H7 (cell line): ENCODE results near the gene AGBL4. TPM values are rescaled to one million over a fixed set of nuclear protein-coding genes. Genes with fewer than 3 reads are reported as not detected.

ENCODE experiments used
- DNase-seq: peaks from one replicate; pipeline ENCODE4 v3.0.0; 2012
- H3K27me3 ChIP-seq: 2 replicates; pipeline ENCODE4 v1.6.0; 2011; ENCODE audit warnings: mild to moderate bottlenecking, low read length; ENCODE audit not compliant: control insufficient read depth, insufficient read depth
- H3K36me3 ChIP-seq: replicated peaks from 2 replicates; pipeline ENCODE4 v1.5.1; 2011; ENCODE audit warnings: low read length; ENCODE audit not compliant: control insufficient read depth, insufficient read depth
- H3K4me3 ChIP-seq: 2 replicates; pipeline ENCODE4 v1.5.1; 2011; ENCODE audit warnings: low read depth, mild to moderate bottlenecking, control low read depth, low read length, moderate library complexity; ENCODE audit not compliant: insufficient read depth
- total RNA-seq: library from RNA; depleted of rRNA; stranded (reverse); fragments of >200 nt; shearing (Covaris generic); gene quantifications from 2 replicates; pipeline ENCODE4 v1.2.3, GENCODE V29; 2014

AGBL4 gene
- total RNA-seq, 1 experiment from 2014 or later = 0.87 TPM

DNA sequence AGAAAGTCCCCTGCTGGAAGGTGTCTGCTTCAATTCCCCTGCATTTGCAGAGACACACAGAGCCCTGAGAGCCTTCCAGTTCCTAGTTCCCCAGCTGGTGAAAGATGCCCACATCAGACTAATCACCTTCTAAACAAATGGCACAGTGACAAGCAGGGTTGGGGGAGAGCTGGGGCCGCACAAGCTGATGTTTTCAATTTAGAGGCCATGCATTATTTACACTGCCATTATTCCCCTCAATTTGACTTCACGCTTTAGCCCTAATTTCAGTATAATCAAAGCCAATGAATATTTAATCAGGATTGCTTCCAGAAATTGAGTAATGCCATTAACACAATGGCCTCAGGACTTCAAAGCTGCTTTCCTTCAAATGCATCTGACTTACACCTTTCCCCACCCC lies 1328.6 kb downstream of the AGBL4 start:
- no peak for DNase-seq
- Histone ChIP-seq H3K27me3 (no peaks in the 10 kb centered on the region; the same call in 1 of the 2 replicates), H3K36me3 (no peaks in the 10 kb centered on the region), H3K4me3 (no peak overlapping the region)

DNA sequence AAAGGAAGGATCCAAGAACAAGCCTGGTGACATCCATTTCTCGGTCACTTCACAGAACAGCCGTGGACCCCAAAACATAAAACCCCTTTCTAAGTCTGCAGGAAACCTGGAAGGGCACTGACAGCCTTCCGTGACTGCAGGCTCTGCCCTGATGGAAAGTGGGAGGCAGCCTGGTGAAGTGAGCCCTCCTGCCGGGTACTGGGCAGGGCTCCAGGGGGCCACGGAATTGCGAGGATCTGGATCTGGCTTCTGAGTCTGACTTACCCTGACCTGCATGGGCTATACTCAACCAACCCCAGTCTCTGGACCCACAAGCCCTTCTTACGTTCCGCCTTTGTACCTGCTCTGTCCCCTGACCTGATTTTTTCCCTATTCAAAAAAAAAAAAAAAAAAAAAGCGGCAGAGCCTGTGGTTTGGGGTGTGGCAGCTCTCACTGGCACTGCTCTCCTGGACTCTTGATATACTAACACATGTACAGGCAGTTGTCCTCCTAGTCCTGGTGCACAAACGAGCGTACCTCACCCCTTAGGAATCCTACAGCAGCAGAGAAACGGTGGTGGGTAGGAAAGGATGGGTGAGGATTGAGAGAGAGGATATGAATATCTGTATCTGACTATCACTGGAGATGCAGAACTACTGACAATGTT lies 1330.0 kb downstream of the AGBL4 start:
- Histone ChIP-seq H3K4me3 (no peak overlapping the region), H3K36me3 (no peaks in the 10 kb centered on the region), H3K27me3 (no peaks in the 10 kb centered on the region; the same call in 1 of the 2 replicates)
- DNase-seq = no peak

DNA sequence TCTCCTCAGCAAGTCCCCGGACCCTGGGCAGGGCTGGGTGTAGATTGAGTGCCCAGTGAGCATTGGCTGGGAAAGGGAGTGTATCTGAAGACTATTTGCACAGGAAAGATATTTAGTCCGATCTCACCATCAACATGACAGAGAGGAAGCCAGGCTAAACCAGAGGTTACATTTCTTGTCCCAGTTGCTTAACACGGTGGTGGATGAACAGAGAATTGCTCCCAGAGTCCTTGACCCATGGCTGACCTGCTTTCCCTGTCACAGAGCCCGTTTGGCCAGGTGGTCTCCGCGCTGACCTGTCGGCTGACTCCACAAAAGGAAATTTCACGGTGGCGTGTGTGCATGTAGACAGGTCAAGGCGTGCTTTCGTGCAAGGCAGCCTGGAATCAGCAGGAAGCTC lies 1330.6 kb downstream of the AGBL4 start:
- no peak for DNase-seq
- no peak overlapping the region for H3K4me3 ChIP-seq

DNA sequence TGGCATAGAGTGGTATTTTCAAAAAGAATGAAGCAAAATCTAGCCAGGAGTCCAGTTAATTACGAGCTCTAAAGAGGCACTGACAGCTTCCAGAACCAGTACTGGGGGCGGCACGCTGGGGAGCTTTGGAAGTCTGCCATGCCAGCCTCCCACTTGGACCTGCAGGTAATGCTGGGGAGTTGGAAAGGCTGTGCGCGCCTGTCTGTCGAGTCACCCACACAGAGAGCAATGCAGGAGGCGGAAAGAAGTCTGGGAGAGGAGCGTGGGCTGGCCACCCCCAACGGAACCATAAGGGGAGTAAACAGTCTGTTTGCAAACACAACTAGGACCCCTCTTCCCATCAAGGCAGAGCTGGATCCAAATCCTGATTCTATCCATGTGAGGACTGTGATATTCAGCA lies 1331.5 kb downstream of the AGBL4 start:
- Histone ChIP-seq H3K36me3 (no peaks in the 10 kb centered on the region), H3K4me3 (no peak overlapping the region), H3K27me3 (no peaks in the 10 kb centered on the region; the same call in 1 of the 2 replicates)
- DNase-seq = no peak

More for the DNA sequence above, 1330.6 kb downstream of the AGBL4 start:
- no peaks in the 10 kb centered on the region for H3K36me3 ChIP-seq
- no peaks in the 10 kb centered on the region; the same call in 1 of the 2 replicates for H3K27me3 ChIP-seq

DNA sequence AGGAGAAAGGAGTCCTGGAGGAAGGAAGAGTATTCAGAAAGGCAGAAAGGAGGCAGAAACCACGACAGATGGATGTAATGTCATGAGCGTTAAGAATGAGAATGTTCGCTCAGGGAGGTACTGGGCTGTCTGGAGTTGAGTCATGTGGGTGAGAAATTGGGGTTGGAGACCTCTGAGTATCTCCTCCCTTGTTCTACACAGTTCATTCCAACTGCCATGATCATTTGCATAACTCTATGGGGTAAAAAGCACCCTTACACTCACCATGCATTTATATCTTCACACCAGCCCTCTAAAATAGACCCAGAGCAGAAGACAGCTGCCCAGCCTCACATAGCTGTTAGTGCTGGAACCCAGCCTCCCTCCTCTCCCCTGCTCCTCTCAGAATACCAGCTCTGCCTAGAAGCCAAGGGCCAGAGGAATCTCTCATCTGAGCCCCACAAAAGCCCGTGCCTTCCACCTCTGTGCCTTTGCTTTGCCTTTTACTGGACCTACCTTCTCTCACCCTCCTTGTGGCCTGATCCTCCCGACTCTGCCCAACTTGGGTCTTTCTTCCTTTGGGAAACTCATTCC lies 1332.2 kb downstream of the AGBL4 start:
- no peak overlapping the region for H3K4me3 ChIP-seq

DNA sequence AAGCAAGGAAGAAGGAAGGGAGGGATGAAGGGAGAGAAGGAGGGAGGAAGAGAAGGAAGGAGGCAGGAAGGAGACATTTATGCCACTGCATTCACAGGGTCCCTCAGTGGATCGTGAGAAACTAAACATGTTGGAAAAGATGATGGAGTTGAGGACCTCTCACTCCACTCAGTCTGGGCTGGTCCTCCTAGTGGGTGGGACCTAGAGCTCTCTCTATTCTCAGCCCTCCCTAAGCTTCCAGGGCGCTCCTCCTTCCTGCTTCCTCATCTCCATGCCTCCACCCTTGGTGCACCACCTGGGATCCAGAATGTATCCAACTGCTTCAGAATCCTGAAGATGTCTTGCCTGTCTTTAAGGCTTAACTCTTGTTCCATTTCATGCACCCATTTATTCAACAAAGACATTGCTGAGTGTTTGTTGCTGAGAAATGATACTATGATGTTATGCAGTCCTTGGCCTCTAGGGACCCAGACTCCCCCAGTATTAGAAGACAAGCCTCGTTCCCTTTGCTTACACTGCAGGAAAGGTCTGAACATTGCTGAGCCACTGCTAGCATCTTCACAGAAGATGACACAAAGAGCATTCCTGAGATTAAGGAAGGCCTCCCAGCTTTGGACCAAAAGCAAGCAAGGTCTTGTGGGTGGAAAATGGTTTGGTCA lies 1335.5 kb downstream of the AGBL4 start:
- peak; percentile 69 for DNase-seq
- Histone ChIP-seq H3K27me3 (no peaks in the 10 kb centered on the region; the same call in 1 of the 2 replicates), H3K4me3 (no peak overlapping the region)

More for the DNA sequence above, 1332.2 kb downstream of the AGBL4 start:
- no peaks in the 10 kb centered on the region for H3K36me3 ChIP-seq
- no peak for DNase-seq
- H3K27me3 ChIP-seq = no peaks in the 10 kb centered on the region; the same call in 1 of the 2 replicates

DNA sequence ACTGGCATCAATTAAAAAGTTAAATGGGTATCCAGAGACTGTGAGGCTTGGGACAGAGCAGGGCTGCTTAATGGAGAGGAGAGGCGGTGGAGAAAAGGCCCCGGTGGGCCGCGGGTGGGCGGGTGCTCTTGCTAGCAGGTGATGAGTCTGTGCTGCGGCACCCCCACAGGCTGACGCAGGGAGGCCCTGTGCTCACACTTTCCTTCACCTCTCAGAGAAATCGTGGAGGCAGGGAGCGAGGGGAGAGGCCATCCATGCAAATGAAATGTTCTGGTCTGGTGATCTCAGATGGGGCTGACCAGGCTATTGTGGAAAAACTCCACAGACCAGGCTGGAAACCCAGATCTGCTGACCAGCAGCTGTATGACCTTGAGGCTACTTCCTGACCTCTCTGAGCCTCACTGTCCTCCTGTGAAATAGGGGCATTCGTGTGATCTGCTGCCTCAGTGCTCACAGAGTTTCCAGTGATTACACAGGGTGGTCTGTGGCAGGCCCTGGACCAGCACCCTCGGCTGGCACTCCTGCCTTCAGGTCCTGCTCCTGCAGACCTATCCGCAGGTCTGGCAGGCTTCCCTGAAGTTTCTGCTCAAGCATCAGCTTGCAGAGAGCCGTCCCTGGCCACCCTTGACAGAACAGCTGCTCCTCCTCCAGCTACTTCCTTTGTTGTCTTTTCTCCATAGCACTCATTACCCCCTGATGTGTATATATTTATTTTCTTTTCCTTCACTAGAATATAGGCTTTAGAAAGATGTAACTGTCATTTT lies 1336.3 kb downstream of the AGBL4 start:
- Histone ChIP-seq H3K4me3 (no peak overlapping the region), H3K36me3 (no peaks in the 10 kb centered on the region), H3K27me3 (no peaks in the 10 kb centered on the region; the same call in 1 of the 2 replicates)
- no peak for DNase-seq

More for the DNA sequence above, 1335.5 kb downstream of the AGBL4 start:
- no peaks in the 10 kb centered on the region for H3K36me3 ChIP-seq

DNA sequence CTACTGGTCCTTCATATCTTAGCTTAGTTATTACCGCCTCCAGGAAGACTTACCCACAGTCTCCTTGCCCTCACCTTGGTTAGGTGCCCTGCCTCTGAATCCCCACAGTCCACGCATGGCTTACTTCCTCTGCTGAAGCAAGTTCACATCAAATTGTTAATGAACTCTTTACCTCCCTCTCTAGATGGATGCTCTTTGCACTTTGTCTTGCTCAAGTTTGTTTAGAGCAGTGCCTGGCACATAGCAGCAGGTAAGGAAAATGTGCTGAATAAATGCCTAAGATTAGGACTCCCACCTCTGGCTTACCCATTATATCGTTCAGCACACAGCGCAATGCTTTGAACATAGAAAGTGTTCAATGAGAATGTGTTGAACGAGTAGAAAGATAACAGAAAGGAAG lies 1337.6 kb downstream of the AGBL4 start:
- no peaks in the 10 kb centered on the region; the same call in 1 of the 2 replicates for H3K27me3 ChIP-seq

DNA sequence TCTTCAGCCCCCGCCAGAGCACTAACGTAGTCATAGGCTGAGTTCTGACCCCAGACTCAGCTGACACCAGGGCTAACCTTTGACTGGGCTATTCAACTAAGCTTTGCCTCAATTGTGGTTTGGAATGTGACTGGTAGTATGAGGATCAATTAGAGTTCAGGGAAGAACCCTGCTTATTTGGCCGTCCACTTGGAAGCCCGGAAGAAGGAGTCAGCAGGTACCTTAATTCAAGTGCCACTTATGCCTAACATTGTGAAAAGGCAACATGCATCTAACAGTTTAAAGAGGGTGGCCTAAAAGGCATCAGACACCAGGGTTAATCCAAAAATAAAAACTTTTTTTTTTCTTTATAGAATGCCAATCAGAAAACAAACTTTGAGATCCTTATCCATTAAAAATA lies 1339.4 kb downstream of the AGBL4 start:
- H3K27me3 ChIP-seq = no peaks in the 10 kb centered on the region; the same call in 1 of the 2 replicates
- H3K36me3 ChIP-seq = no peaks in the 10 kb centered on the region
- DNase-seq = no peak
- H3K4me3 ChIP-seq = no peak overlapping the region

More for the DNA sequence above, 1337.6 kb downstream of the AGBL4 start:
- no peak for DNase-seq
- H3K36me3 ChIP-seq = no peaks in the 10 kb centered on the region
- H3K4me3 ChIP-seq = no peak overlapping the region

DNA sequence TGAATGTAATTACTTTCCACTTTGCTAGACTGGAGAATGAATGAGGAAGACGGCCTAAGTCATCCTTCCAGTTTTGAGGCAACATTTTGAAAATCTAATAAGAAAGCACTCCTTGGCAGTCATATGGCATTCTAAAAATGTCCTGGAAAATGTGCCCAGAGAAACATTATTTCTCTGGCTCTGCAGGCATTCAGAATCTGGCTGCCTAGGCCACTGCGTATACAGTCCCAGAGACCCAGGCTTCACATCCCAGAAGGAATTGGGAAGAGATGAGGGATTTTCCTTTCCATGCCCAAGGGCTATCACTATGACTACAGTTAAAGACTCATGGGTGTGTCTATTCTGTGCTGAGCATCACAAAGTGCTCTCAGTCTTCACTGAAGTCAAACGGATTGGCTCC lies 1339.9 kb downstream of the AGBL4 start:
- DNase-seq = no peak
- no peak overlapping the region for H3K4me3 ChIP-seq
- no peaks in the 10 kb centered on the region; the same call in 1 of the 2 replicates for H3K27me3 ChIP-seq
- H3K36me3 ChIP-seq = no peaks in the 10 kb centered on the region

DNA sequence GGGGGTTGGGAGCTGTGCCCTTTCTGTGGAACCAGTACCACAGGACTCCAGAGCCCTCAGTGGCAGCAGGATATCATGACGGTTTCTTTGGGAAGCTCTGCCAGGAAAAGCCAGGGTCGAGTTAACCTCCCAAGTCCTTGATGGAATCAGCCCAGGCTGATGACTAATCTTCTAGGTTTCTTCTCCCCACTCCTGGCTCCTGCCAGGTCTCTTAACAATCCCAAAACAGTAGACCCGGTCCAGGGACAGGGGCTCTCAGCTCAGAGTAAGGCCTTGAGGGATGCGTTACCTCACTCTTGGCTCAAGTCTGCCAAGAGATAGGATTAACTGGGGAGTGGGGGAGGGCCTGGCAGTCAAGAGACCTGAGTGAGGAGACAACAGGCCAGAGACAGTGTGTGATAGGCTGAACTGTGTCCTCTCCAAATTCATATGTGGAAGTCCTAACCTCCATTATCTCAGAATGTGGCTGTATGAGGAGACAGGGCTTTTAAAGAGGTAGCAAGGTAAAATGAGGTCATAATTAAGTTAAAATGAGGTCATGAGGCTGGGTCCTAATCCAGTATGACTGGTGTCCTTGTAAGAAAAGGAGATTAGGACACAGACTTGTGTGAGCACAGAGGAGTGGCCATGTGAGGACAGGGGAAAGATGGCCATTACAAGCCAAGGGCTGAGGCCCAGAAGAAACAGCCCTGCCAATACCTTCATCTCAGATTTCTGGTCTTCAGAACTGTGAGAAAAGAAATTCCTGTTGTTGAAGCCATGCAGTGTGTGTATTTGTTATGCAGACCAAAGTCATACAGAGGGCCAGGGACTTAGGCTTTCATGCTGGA lies 1342.1 kb downstream of the AGBL4 start:
- H3K4me3 ChIP-seq = no peak overlapping the region
- H3K36me3 ChIP-seq = no peaks in the 10 kb centered on the region
- DNase-seq = no peak
- H3K27me3 ChIP-seq = no peaks in the 10 kb centered on the region; the same call in 1 of the 2 replicates

DNA sequence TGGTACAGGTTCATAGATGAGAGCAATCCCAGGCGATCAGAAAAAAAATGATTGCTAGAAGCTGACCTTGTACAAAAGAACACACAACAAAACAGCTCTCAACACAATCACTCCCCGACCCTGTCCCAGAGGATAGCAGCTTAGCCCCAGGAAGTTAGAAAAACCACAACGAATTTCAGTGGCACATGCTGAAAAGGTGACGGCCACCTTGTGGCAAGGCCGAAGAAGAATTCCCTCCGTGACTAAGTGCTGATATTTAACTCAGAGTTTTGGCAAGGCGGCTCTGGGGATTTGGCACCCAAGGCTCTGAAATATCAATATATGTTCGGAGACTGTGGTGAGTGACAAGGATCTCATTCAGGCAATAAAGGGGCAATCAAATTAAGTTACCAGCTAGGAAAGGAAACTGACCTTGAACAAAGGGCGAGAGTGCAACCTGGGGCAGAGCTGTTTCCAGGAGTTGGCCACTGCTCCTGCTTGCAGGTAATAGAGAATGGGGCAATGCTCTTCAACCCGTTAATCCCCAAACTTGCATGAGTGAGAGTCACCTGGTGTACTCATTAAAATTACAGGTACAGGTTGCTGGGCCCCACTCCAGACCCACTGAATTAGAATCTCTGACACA lies 1343.2 kb downstream of the AGBL4 start:
- no peaks in the 10 kb centered on the region for H3K36me3 ChIP-seq
- DNase-seq = peak; percentile 54
- no peak overlapping the region for H3K4me3 ChIP-seq
- no peaks in the 10 kb centered on the region; the same call in 1 of the 2 replicates for H3K27me3 ChIP-seq

DNA sequence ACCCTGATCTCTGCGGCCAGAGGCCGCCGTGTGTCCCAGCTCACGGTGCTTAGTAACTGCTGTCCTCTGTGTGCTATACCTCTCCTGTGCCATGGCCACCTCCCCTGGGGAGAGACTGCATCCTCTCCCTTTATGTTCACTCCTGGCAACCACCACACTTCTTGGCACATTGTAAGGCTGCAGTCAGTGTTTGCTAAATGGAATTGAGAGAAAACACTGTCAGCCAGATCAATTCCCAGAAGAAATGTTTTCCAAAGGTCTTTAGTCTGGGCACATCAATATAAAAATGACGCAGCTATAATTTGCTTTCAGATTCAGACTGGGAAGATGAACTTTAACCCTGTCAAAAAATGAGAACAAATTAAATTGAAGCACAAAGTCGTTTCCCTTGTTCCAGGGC lies 1343.9 kb downstream of the AGBL4 start:
- Histone ChIP-seq H3K36me3 (no peaks in the 10 kb centered on the region), H3K4me3 (no peak overlapping the region), H3K27me3 (no peaks in the 10 kb centered on the region; the same call in 1 of the 2 replicates)
- no peak for DNase-seq
